ENCODE measurements around the gene THOP1. TPM values are rescaled to one million over a fixed set of nuclear protein-coding genes. Genes with fewer than 3 reads are reported as not detected.

THOP1 gene
- total RNA-seq, 1 experiment from 2014 or later: 85.8 TPM

- Histone ChIP-seq H3F3A (ENCODE audit: insufficient read depth, low read depth) (peaks cover 4% of the 10 kb centered on the region; the same call in 1 of the 2 replicates), H4K20me1 (ENCODE audit: insufficient read depth) (no peaks in the 10 kb centered on the region), H3K4me3 (peak within 1 kb of the TSS; percentile 75), H3K9me3 (ENCODE audit: insufficient read depth, low read depth) (no peaks in the 10 kb centered on the region), H3K9me2 (ENCODE audit: insufficient read depth) (no peaks in the 10 kb centered on the region), H3K4me1 (replicated peaks; ENCODE audit: insufficient read depth) (no peaks in the 10 kb centered on the region), H3K27me3 (ENCODE audit: insufficient read depth, low read depth) (no peaks in the 10 kb centered on the region), H2AFZ (peak within 1 kb of the TSS; percentile 87), H3K4me2 (peak within 1 kb of the TSS; percentile 87), H3K27ac (no peak within 1 kb of the TSS; the same call in 1 of the 2 replicates), H3K36me3 (ENCODE audit: low read depth) (no peaks in the 10 kb centered on the region), H3K79me2 (ENCODE audit: low read depth) (no peaks in the 10 kb centered on the region)
- BruUV-seq (replicated peaks): no TSS peak
- intact Hi-C loops (cut with micrococcal nuclease; ENCODE audit: unreplicated experiment): loop anchor here (1.0 kb wide), 1 partner anchor 22 kb away; the partner anchor contains the start of gene ZNF555
- POLR2A ChIA-PET (ENCODE audit: unreplicated experiment): no interaction called here
- TF ChIP-seq, protein P1, sequence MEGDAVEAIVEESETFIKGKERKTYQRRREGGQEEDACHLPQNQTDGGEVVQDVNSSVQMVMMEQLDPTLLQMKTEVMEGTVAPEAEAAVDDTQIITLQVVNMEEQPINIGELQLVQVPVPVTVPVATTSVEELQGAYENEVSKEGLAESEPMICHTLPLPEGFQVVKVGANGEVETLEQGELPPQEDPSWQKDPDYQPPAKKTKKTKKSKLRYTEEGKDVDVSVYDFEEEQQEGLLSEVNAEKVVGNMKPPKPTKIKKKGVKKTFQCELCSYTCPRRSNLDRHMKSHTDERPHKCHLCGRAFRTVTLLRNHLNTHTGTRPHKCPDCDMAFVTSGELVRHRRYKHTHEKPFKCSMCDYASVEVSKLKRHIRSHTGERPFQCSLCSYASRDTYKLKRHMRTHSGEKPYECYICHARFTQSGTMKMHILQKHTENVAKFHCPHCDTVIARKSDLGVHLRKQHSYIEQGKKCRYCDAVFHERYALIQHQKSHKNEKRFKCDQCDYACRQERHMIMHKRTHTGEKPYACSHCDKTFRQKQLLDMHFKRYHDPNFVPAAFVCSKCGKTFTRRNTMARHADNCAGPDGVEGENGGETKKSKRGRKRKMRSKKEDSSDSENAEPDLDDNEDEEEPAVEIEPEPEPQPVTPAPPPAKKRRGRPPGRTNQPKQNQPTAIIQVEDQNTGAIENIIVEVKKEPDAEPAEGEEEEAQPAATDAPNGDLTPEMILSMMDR (conservative IDR thresholded peaks at IDR 0.05): peak; percentile 81
- no peak for TF ChIP-seq EZH2 (IDR thresholded peaks at IDR 0.05; ENCODE audit: low read depth)
- CTCF ChIA-PET: no interaction called here
- peak; percentile 77 to 89 for DNase-seq
These were observed 34.3 kb downstream of the THOP1 start, which contains the start of gene ZNF554 for GRCh38 chr19:2819540-2820111. Gene ZNF554 (plus strand): TSS chr19:2819868. CDS start chr19:2820072, 204 bp downstream.

GRCh38 chr19:2820112-2820702, 34.9 kb downstream of the THOP1 start:
- ChIA-PET CTCF (no interaction called here), POLR2A (ENCODE audit: unreplicated experiment) (no interaction called here)
- Histone ChIP-seq H3K4me2 (peak overlapping the region; percentile 87), H3K4me1 (replicated peaks; ENCODE audit: insufficient read depth) (no peaks in the 10 kb centered on the region), H3K27ac (no peak overlapping the region), H2AFZ (peak overlapping the region; percentile 87), H3F3A (ENCODE audit: insufficient read depth, low read depth) (peaks cover 4% of the 10 kb centered on the region; the same call in 1 of the 2 replicates), H3K36me3 (ENCODE audit: low read depth) (no peaks in the 10 kb centered on the region), H4K20me1 (ENCODE audit: insufficient read depth) (no peaks in the 10 kb centered on the region), H3K27me3 (ENCODE audit: insufficient read depth, low read depth) (no peaks in the 10 kb centered on the region), H3K9me3 (ENCODE audit: insufficient read depth, low read depth) (no peaks in the 10 kb centered on the region), H3K79me2 (ENCODE audit: low read depth) (no peaks in the 10 kb centered on the region), H3K4me3 (peak overlapping the region; percentile 75), H3K9me2 (ENCODE audit: insufficient read depth) (no peaks in the 10 kb centered on the region)
- TF ChIP-seq EZH2 (IDR thresholded peaks at IDR 0.05; ENCODE audit: low read depth): no peak
- TF ChIP-seq, protein P1 (conservative IDR thresholded peaks at IDR 0.05): no peak
- DNase-seq: peak in 1 of 2 experiments; percentile 15
- intact Hi-C loops (cut with micrococcal nuclease; ENCODE audit: unreplicated experiment): no loop called here
- no TSS peak for BruUV-seq (replicated peaks)

GRCh38 chr19:2822846-2823245, 37.5 kb downstream of the THOP1 start:
- Histone ChIP-seq H3K4me2 (no peak overlapping the region), H3K4me1 (replicated peaks; ENCODE audit: insufficient read depth) (no peaks in the 10 kb centered on the region), H3K27me3 (ENCODE audit: insufficient read depth, low read depth) (no peaks in the 10 kb centered on the region), H3K36me3 (ENCODE audit: low read depth) (no peaks in the 10 kb centered on the region), H3K9me3 (ENCODE audit: insufficient read depth, low read depth) (no peaks in the 10 kb centered on the region), H4K20me1 (ENCODE audit: insufficient read depth) (no peaks in the 10 kb centered on the region), H3K79me2 (ENCODE audit: low read depth) (no peaks in the 10 kb centered on the region), H3K9me2 (ENCODE audit: insufficient read depth) (no peaks in the 10 kb centered on the region), H2AFZ (no peak overlapping the region), H3K27ac (no peak overlapping the region), H3F3A (ENCODE audit: insufficient read depth, low read depth) (no peaks in the 10 kb centered on the region), H3K4me3 (no peak overlapping the region)
- ChIA-PET CTCF (interaction anchor here (0.6 kb wide), 1 partner anchor 130 kb away, joined by 3 read pairs; no protein-coding TSS in a partner anchor), POLR2A (ENCODE audit: unreplicated experiment) (no interaction called here)
- TF ChIP-seq, protein P1 (conservative IDR thresholded peaks at IDR 0.05): no peak
- no peak for TF ChIP-seq EZH2 (IDR thresholded peaks at IDR 0.05; ENCODE audit: low read depth)
- DNase-seq: no peak
- intact Hi-C loops (cut with micrococcal nuclease; ENCODE audit: unreplicated experiment): no loop called here
- BruUV-seq (replicated peaks): no TSS peak

Data from PC-9 (cell line).